Fibroblast of villous mesenchyme (primary cell): ENCODE data around the gene FAM72C. TPM values are rescaled to one million over a fixed set of nuclear protein-coding genes. Genes with fewer than 3 reads are reported as not detected.
A peak's percentile ranks its signal among the peaks of the same experiment; 100 is the strongest.
"Not testable (repeated sequence)": the region's sequence is repeated elsewhere in the genome, so short reads cannot be mapped to it uniquely, and the experiment has no call there.

Source experiments
- DNase-seq: peaks from one replicate; pipeline ENCODE4 v3.0.0-alpha.2; 2010; ENCODE audit warnings: low read depth
- H3K4me3 ChIP-seq: 2 replicates; pipeline ENCODE4 v1.5.1; 2011; ENCODE audit warnings: low read depth, mild to moderate bottlenecking, low read length
- small RNA-seq: library from RNA; depleted of rRNA; stranded (forward); fragments of <200 nt; gene quantifications from one replicate; pipeline ENCODE3, GENCODE V24; 2012
- total RNA-seq: library from RNA; depleted of rRNA; stranded (reverse); fragments of >200 nt; gene quantifications from 2 replicates; pipeline ENCODE4 v1.2.3, GENCODE V29; 2012
- TF ChIP-seq, protein P1 (sequence below): IDR thresholded peaks from 2 replicates; pipeline ENCODE4 v1.5.1; 2012; ENCODE audit warnings: low read depth, mild to moderate bottlenecking, low read length; ENCODE audit not compliant: insufficient read depth

FAM72C gene
- total RNA-seq, 1 donor: 1.3 TPM

DNA sequence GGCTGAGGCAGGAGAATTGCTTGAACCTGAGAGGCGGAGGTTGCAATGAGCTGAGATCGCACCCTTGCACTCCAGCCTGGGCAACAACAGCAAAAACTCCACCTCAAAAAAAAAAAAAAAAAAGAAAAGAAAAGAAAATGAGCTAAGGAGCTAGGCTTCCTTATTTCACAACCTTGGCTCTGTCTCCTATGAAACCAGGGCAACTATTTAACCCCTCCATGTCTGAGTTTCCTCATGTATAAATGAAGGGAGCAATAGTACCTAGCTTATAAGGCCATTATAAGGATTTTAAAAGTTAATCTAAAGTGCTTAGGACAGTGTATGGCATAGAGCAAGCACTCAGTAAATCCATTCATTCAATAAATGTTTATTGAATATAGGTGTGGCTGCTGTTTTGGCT lies 32.9 kb downstream of the FAM72C start:
- not testable (repeated sequence) for H3K4me3 ChIP-seq, DNase-seq

DNA sequence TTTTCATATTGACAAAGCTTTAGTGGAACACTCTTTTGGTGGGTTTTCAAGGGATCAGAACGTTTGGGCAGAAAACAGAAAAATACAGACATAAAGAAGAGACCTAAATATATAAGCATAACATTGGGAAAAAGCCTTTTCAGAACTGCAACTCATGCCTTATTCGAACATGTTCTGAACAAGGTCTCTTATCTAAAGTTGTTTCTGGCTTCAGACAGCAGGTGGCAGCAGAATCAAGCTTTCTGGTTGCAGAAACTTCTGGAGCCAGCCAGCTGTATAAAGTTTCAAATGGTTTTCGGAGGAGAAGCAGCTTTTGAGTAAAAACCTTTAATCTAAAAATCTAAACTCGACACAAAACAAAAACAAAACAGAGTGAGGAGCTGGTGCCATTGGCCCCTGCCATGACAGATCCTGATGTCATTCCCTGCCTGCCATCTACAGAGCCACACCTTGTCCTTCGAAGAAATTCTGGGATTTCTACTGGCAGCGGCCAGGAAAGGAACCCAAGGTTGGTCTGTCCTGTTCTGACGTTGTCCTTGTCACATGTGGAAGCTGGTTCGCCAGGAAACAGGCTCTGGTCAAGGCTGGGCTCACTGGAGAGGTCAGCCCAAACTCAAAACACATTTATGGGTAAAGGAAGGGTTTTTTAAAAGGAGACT lies 35.2 kb downstream of the FAM72C start:
- not testable (repeated sequence) for H3K4me3 ChIP-seq
- peak; percentile 23 for DNase-seq
- TF ChIP-seq, protein P1, sequence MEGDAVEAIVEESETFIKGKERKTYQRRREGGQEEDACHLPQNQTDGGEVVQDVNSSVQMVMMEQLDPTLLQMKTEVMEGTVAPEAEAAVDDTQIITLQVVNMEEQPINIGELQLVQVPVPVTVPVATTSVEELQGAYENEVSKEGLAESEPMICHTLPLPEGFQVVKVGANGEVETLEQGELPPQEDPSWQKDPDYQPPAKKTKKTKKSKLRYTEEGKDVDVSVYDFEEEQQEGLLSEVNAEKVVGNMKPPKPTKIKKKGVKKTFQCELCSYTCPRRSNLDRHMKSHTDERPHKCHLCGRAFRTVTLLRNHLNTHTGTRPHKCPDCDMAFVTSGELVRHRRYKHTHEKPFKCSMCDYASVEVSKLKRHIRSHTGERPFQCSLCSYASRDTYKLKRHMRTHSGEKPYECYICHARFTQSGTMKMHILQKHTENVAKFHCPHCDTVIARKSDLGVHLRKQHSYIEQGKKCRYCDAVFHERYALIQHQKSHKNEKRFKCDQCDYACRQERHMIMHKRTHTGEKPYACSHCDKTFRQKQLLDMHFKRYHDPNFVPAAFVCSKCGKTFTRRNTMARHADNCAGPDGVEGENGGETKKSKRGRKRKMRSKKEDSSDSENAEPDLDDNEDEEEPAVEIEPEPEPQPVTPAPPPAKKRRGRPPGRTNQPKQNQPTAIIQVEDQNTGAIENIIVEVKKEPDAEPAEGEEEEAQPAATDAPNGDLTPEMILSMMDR: peak; percentile 24

DNA sequence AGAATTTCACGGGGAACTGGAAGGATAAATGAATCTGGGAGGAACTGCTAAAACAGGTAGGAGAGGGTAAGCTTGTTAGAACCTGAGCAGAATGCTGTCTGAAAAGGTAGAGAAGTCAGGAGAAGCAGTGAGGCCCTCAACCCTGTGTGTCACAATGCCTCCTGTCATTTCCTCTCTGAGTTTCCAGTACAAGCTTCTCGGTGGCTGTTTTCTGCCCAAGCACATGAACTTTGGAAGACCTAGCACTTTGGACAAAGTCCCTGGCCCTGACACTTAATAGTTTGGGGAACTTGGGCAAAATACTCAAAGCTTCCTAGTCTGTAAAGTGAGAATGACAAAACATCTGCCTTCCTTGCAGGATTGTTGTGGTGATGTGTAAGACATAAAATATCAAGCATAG lies 52.7 kb downstream of the FAM72C start:
- not testable (repeated sequence) for DNase-seq, H3K4me3 ChIP-seq

DNA sequence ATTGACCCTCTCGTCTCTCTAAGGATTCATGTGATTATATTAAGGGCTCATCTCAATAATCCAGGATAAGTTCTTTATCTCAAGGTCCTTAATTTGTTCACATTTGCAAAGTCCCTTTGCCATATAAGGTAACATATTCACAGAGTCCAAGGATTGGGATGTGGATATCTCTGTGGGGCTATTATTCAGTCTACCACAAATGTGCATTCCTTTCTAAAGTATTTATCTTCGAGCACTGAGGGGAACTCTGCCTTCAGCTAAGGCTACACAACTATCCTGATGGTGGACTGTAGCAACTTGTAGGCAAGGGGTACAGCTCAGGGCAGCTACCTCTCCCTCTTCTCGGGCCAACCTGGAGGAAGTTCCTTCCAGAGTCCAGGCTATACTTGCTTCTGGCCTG lies 53.2 kb downstream of the FAM72C start:
- not testable (repeated sequence) for DNase-seq

DNA sequence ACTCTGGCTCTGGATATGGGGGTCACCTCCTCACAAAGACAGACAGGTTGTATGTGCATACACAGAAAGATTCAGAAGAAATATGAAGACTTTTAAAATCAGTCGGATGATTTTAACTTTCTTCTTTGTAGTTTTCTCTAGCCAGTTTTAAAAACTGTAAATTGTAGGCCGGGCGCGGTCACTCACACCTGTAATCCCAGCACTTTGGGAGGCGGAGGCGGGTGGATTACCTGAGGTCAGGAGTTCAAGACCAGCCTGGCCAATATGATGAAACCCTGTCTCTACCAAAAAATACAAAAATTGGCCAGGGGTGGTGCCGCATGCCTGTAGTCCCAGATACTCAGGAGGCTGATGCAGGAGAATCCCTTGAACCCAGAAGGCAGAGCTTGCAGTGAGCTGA lies 58.1 kb downstream of the FAM72C start:
- not testable (repeated sequence) for H3K4me3 ChIP-seq, DNase-seq

More for the DNA sequence above, 53.2 kb downstream of the FAM72C start:
- H3K4me3 ChIP-seq: not testable (repeated sequence)

Small RNAs within 50 kb of the gene (small RNA-seq; reads per million reads assigned to genes)
- gene HIST2H3PS2: not detected
